Vagina (tissue), 2 donors: ENCODE measurements around the gene BTK. TPM values are rescaled to one million over a fixed set of nuclear protein-coding genes. Genes with fewer than 3 reads are reported as not detected.

Experiments
- DNase-seq, 2 donors: peaks; one replicate each; pipeline ENCODE4 v3.0.0-alpha.2; 2017; ENCODE audit errors: extremely low spot score in 2 of 2
- H3K27ac ChIP-seq: fragments of 200-600 bp; sonication (generic); one replicate; pipeline ENCODE4 v1.5.1; 2019
- H3K27me3 ChIP-seq: fragments of 200-600 bp; sonication (generic); one replicate; pipeline ENCODE4 v1.5.1; 2019
- H3K36me3 ChIP-seq, 2 donors: fragments of 200-600 bp; sonication (generic); one replicate each; pipeline ENCODE4 v1.5.1; 2017 to 2019
- H3K4me1 ChIP-seq: fragments of 200-600 bp; sonication (generic); one replicate; pipeline ENCODE4 v1.5.1; 2019
- H3K4me3 ChIP-seq, 2 donors: fragments of 200-600 bp; sonication (generic); 1 replicate in 1 of 2; 2 replicates in 1 of 2; pipeline ENCODE4 v1.5.1; 2016 to 2019
- H3K9me3 ChIP-seq: fragments of 200-600 bp; sonication (generic); one replicate; pipeline ENCODE4 v1.5.1; 2019
- CTCF ChIP-seq, 3 experiments: fragments of 450-650 bp in 2 of 3; fragments of 200-600 bp in 1 of 3; sonication (generic) in 1 of 3; IDR thresholded peaks; one replicate each; pipeline ENCODE4 v1.5.1; 2017 to 2019; ENCODE audit warnings: antibody characterized with exemption in 3 of 3, mild to moderate bottlenecking in 2 of 3, moderate library complexity in 2 of 3
- POLR2A ChIP-seq, 2 donors: fragments of 450-650 bp; IDR thresholded peaks; one replicate each; pipeline ENCODE4 v1.6.1; 2017; ENCODE audit warnings: antibody characterized with exemption in 2 of 2, mild to moderate bottlenecking in 2 of 2, moderate library complexity in 2 of 2
- POLR2AphosphoS5 ChIP-seq, 2 donors: sonication (generic); formaldehyde crosslinking; IDR thresholded peaks; one replicate each; pipeline ENCODE4 v1.9.0; 2017; ENCODE audit warnings: antibody characterized with exemption in 2 of 2, mild to moderate bottlenecking in 2 of 2, low read depth in 1 of 2; ENCODE audit not compliant: insufficient read depth in 1 of 2
- intact Hi-C: fragments of 100-400 bp; cut with DNase I; formaldehyde crosslinking; loops from one replicate; pipeline ENCODE4 v1.15.1; 2023
- total RNA-seq: library from RNA; depleted of rRNA; stranded (reverse); fragments of >200 nt; gene quantifications from one replicate; pipeline ENCODE4 v1.2.3, GENCODE V29; 2016

BTK gene
- total RNA-seq, 1 donor from 2014 or later, result 4.4 TPM

DNA sequence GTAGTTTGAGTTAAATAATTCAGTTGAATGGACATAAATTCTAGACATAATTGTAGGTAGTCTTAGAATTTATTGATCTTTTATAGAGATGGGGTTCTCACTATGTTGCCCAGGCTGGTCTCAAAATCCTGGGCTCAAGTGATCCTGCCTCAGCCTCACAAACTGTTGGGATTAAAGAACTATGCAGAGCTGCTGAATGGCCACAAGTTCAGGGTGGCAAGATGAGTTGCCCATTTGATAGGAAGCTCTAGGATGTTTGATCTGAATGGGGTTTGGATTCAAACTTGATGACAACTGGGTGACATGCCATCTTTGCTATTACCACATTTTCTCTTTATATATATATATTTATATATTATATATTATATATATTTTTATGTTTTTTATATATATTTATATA lies 8.4 kb upstream of the BTK start:
- Histone ChIP-seq H3K27me3 (no peaks in the 10 kb centered on the region), H3K9me3 (no peaks in the 10 kb centered on the region), H3K36me3 (no peaks in the 10 kb centered on the region), H3K27ac (no peak overlapping the region), H3K4me1 (peaks cover 4% of the 10 kb centered on the region), H3K4me3 (no peak overlapping the region)
- no peak for DNase-seq
- TF ChIP-seq CTCF (IDR thresholded peaks at IDR 0.05), result no peak
- no peak for TF ChIP-seq POLR2AphosphoS5 (IDR thresholded peaks at IDR 0.05; ENCODE audit: insufficient read depth in 1 of 2, low read depth in 1 of 2)
- no peak for TF ChIP-seq POLR2A (IDR thresholded peaks at IDR 0.05)
- intact Hi-C loops, result no loop called here

DNA sequence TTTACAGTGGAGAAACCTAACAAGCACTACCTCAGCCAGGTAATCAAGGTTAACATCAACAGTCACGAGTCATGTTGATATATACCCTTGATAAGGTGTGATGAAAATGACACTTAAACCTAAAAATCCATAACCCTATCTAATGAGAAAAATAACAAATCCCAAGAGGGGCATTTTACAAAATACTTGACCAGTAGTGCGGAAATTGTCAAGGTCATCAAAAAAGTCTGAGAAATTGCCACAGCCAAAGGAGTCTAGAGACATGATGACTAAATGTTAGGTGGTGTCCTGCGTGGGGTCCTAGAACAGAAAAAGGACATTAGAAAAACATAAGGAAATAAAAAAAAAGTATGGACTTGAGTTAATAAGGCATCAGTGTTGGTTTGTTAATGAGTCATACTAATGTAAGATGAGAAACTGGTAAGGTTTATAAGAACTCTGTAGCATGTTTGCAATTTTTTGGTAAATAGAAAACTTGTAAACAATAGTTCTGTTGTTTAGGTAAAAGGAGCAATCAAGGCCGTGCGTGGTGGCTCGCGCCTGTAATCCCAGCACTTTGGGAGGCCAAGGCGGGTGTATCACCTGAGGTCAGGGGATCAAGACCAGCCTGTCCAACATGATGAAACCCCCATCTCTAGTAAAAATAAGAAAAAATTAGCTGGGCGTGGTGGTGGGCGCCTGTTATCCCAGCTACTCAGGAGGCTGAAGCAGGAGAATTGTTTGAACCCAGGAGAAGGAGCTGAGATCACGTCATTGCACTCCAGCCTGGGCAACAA lies 7.7 kb upstream of the BTK start:
- TF ChIP-seq CTCF (IDR thresholded peaks at IDR 0.05), result no peak
- TF ChIP-seq POLR2A (IDR thresholded peaks at IDR 0.05), result no peak
- TF ChIP-seq POLR2AphosphoS5 (IDR thresholded peaks at IDR 0.05; ENCODE audit: insufficient read depth in 1 of 2, low read depth in 1 of 2), result no peak
- no peaks in the 10 kb centered on the region for H3K27me3 ChIP-seq
- no peak overlapping the region for H3K4me3 ChIP-seq
- intact Hi-C loops, result no loop called here
- no peak overlapping the region for H3K27ac ChIP-seq
- H3K4me1 ChIP-seq, result peaks cover 4% of the 10 kb centered on the region
- H3K9me3 ChIP-seq, result no peaks in the 10 kb centered on the region
- H3K36me3 ChIP-seq, result no peaks in the 10 kb centered on the region
- no peak for DNase-seq

- TF ChIP-seq POLR2AphosphoS5 (IDR thresholded peaks at IDR 0.05; ENCODE audit: insufficient read depth in 1 of 2, low read depth in 1 of 2) (no peak), CTCF (IDR thresholded peaks at IDR 0.05) (no peak), POLR2A (IDR thresholded peaks at IDR 0.05) (no peak)
- intact Hi-C loops, result no loop called here
- no peaks in the 10 kb centered on the region for H3K27me3 ChIP-seq
- DNase-seq, result no peak
- H3K4me1 ChIP-seq, result peaks cover 4% of the 10 kb centered on the region
- peak overlapping the region; percentile 80 for H3K27ac ChIP-seq
- no peaks in the 10 kb centered on the region for H3K9me3 ChIP-seq
- no peaks in the 10 kb centered on the region for H3K36me3 ChIP-seq
- H3K4me3 ChIP-seq, result peak overlapping the region; percentile 49 to 51
Measured at GRCh38 chrX:101391831-101392230, 5.8 kb upstream of the BTK start.

DNA sequence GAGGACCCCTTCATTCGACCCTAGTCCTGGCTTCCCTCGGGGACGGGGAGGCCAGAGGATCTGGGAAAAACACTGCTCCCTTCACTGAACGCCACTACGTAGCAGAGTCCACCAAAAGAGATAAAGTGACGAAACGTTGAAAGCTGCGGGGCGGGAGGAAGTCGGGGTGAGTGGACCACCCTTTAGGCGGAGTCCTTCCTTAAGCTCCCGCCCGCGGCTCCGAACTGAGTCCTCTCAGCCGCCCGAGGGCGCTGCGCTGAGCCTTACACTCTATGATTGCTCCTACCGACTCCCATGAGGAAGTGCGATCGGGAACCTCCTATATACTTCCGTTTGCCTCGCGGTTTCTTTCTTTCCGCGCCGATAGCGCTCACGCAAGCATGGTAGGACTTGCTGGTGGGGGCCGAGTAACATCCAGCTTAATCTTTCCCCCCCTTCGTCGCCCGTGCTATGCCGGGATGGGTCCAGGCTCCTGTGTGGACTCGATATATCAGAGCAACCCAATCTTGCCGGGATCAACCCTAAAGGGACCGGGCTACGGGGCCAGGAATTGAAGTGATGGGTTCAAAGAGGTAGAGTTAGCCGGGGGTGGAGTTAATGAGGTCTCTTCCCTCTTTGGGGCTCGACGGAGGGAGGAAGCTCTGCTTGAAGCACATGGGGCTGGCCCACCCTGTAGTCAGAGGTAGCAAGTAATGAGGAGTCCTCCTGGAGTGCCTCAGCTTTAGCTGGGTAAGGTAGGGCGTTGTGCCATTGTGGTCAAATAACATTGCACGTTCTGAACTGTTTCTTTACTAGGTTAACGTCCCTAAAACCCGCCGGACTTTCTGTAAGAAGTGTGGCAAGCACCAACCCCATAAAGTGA lies 4.9 kb upstream of the BTK start, which contains the start of gene RPL36A:
RPL36A (plus strand) TSS at position 348 of the 862 bp plus-strand sequence; CDS start at position 381, 33 bp downstream.
- H3K9me3 ChIP-seq, result no peaks in the 10 kb centered on the region
- intact Hi-C loops, result no loop called here

More for the DNA sequence above, 4.9 kb upstream of the BTK start, which contains the start of gene RPL36A:
- DNase-seq, result no peak
- peak within 1 kb of the TSS; percentile 80 for H3K27ac ChIP-seq
- no peaks in the 10 kb centered on the region for H3K27me3 ChIP-seq
- H3K36me3 ChIP-seq, result no peaks in the 10 kb centered on the region
- TF ChIP-seq POLR2A (IDR thresholded peaks at IDR 0.05), result peak in 1 of 2 donors; percentile 62
- TF ChIP-seq CTCF (IDR thresholded peaks at IDR 0.05), result peak; percentile 6 to 54 (median 47)
- TF ChIP-seq POLR2AphosphoS5 (IDR thresholded peaks at IDR 0.05; ENCODE audit: insufficient read depth in 1 of 2, low read depth in 1 of 2), result peak; percentile 85 to 93
- peak within 1 kb of the TSS; percentile 49 to 51 for H3K4me3 ChIP-seq
- H3K4me1 ChIP-seq, result peaks cover 4% of the 10 kb centered on the region
